K562 (cell line): ENCODE data around the gene RREB1. TPM values are rescaled to one million over a fixed set of nuclear protein-coding genes. Genes with fewer than 3 reads are reported as not detected.

Experiments used
- ARID2 ChIP-seq: fragments of 450-650 bp; IDR thresholded peaks from 2 replicates; pipeline ENCODE4 v1.6.1; 2017; ENCODE audit warnings: antibody characterized with exemption, mild to moderate bottlenecking
- BMI1 ChIP-seq: fragments of 150-350 bp; IDR thresholded peaks from 2 replicates; pipeline ENCODE4 v1.6.1; 2014; ENCODE audit warnings: low read length
- CBX3 ChIP-seq, 2 experiments: IDR thresholded peaks; 1 replicate in 1 of 2; 2 replicates in 1 of 2; pipeline ENCODE4 v1.6.1; 2012; ENCODE audit warnings: inconsistent platforms in 2 of 2, low read length in 2 of 2, borderline replicate concordance in 1 of 2, control low read depth in 1 of 2
- CREB1 ChIP-seq, 2 experiments: sonication (generic) in 1 of 2; formaldehyde crosslinking in 1 of 2; IDR thresholded peaks; 2 replicates each; pipeline versions ENCODE4 v1.6.1 to v1.8.0; 2012 to 2022; ENCODE audit warnings: inconsistent platforms in 1 of 2, mild to moderate bottlenecking in 1 of 2, missing genetic modification reagents in 1 of 2, moderate library complexity in 1 of 2
- ELF1 ChIP-seq: fragments of 200-800 bp; sonication (Bioruptor generic); IDR thresholded peaks from 2 replicates; pipeline ENCODE4 v1.6.1; 2016; ENCODE audit warnings: missing genetic modification characterization, missing compliant biosample characterization
- FOXK1 ChIP-seq: sonication (generic); formaldehyde crosslinking; IDR thresholded peaks from 2 replicates; pipeline ENCODE4 v1.8.0; 2022; ENCODE audit warnings: missing genetic modification reagents, mild to moderate bottlenecking, borderline replicate concordance
- HDAC2 ChIP-seq: fragments of 450-650 bp; IDR thresholded peaks from 2 replicates; pipeline ENCODE4 v1.6.1; 2016; ENCODE audit warnings: mild to moderate bottlenecking
- HDAC3 ChIP-seq: fragments of 450-650 bp; IDR thresholded peaks from 2 replicates; pipeline ENCODE4 v1.6.1; 2018; ENCODE audit warnings: borderline replicate concordance, mild to moderate bottlenecking, moderate library complexity; ENCODE audit not compliant: partially characterized antibody
- HNRNPK ChIP-seq: fragments of 200-400 bp; formaldehyde crosslinking; IDR thresholded peaks from one replicate; pipeline ENCODE4 v1.6.1; 2018; ENCODE audit warnings: mild to moderate bottlenecking, low read depth, low read length; ENCODE audit not compliant: poor library complexity, severe bottlenecking
- KLF16 ChIP-seq: IDR thresholded peaks from 2 replicates; pipeline ENCODE4 v1.6.1; 2016; ENCODE audit warnings: antibody characterized with exemption
- MAFK ChIP-seq: IDR thresholded peaks from 2 replicates; pipeline ENCODE4 v1.6.1; 2011; ENCODE audit warnings: low read length, improper control_type of control experiment
- MXI1 ChIP-seq: IDR thresholded peaks from 2 replicates; pipeline ENCODE4 v1.6.1; 2011; ENCODE audit warnings: low read depth, mild to moderate bottlenecking, improper control_type of control experiment, low read length
- NCOA1 ChIP-seq: fragments of 450-650 bp; IDR thresholded peaks from 2 replicates; pipeline ENCODE4 v1.6.1; 2016; ENCODE audit warnings: low read depth
- NELFE ChIP-seq: IDR thresholded peaks from 2 replicates; pipeline ENCODE4 v1.6.1; 2011; ENCODE audit warnings: mild to moderate bottlenecking; ENCODE audit not compliant: insufficient read depth, insufficient read length
- PRPF4 ChIP-seq: fragments of 200-400 bp; formaldehyde crosslinking; IDR thresholded peaks from one replicate; pipeline ENCODE4 v1.6.1; 2017; ENCODE audit warnings: low read length, low read depth, mild to moderate bottlenecking; ENCODE audit not compliant: insufficient read depth, poor library complexity, severe bottlenecking
- RBBP5 ChIP-seq: fragments of 200-600 bp; sonication (generic); IDR thresholded peaks from 2 replicates; pipeline ENCODE4 v1.6.1; 2012; ENCODE audit warnings: borderline replicate concordance, mild to moderate bottlenecking, low read length, control low read depth, inconsistent platforms; ENCODE audit not compliant: insufficient read depth, poor library complexity, severe bottlenecking
- RBFOX2 ChIP-seq: fragments of 200-400 bp; formaldehyde crosslinking; IDR thresholded peaks from 2 replicates; pipeline ENCODE4 v1.6.1; 2017; ENCODE audit warnings: low read depth, mild to moderate bottlenecking, low read length, moderate library complexity
- RBM17 ChIP-seq: fragments of 200-400 bp; formaldehyde crosslinking; IDR thresholded peaks from 2 replicates; pipeline ENCODE4 v1.6.1; 2017; ENCODE audit warnings: low read depth, mild to moderate bottlenecking, low read length, borderline replicate concordance
- SREBF2 ChIP-seq: sonication (generic); formaldehyde crosslinking; IDR thresholded peaks from 2 replicates; pipeline ENCODE4 v1.4.0; 2020; ENCODE audit warnings: mild to moderate bottlenecking, missing genetic modification reagents
- SRF ChIP-seq, 2 experiments: fragments of 250-450, 450-650 bp in 1 of 2; sonication (Bioruptor Pico) in 1 of 2; sonication (generic) in 1 of 2; formaldehyde crosslinking; IDR thresholded peaks; 2 replicates each; pipeline versions ENCODE4 v1.5.0 to v1.5.1; 2020 to 2022; ENCODE audit warnings: mild to moderate bottlenecking in 1 of 2, missing genetic modification reagents in 1 of 2
- TAF1 ChIP-seq: IDR thresholded peaks from 2 replicates; pipeline ENCODE4 v1.6.1; 2011; ENCODE audit warnings: mild to moderate bottlenecking, low read length, moderate library complexity; ENCODE audit not compliant: insufficient read depth, control insufficient read depth, severe bottlenecking; ENCODE audit errors: extremely low read depth
- TAF9B ChIP-seq: fragments of 450-650 bp; IDR thresholded peaks from 2 replicates; pipeline ENCODE4 v1.6.1; 2018; ENCODE audit warnings: mild to moderate bottlenecking; ENCODE audit not compliant: partially characterized antibody
- USF2 ChIP-seq: sonication (generic); formaldehyde crosslinking; IDR thresholded peaks from 2 replicates; pipeline ENCODE4 v1.5.0; 2020; ENCODE audit warnings: missing genetic modification reagents
- ZEB2 ChIP-seq: fragments of 450-650 bp; IDR thresholded peaks from 2 replicates; pipeline ENCODE4 v1.6.1; 2016
- ZFP30 ChIP-seq: fragments of 250-450 bp; sonication (Bioruptor Pico); IDR thresholded peaks from 2 replicates; pipeline ENCODE4 v1.8.0; 2022; ENCODE audit warnings: moderate library complexity, mild to moderate bottlenecking, inconsistent platforms, borderline replicate concordance
- ZNF12 ChIP-seq: sonication (generic); formaldehyde crosslinking; IDR thresholded peaks from 2 replicates; pipeline ENCODE4 v1.4.0; 2020; ENCODE audit warnings: mild to moderate bottlenecking, missing genetic modification reagents
- ZNF224 ChIP-seq: sonication (generic); formaldehyde crosslinking; IDR thresholded peaks from 2 replicates; pipeline ENCODE4 v1.8.0; 2022; ENCODE audit warnings: mild to moderate bottlenecking, missing genetic modification reagents
- ZNF274 ChIP-seq: IDR thresholded peaks from 2 replicates; pipeline ENCODE4 v1.6.1; 2011; ENCODE audit warnings: low read depth, mild to moderate bottlenecking, low read length, moderate library complexity, borderline replicate concordance
- ZNF384 ChIP-seq: IDR thresholded peaks from 2 replicates; pipeline ENCODE4 v1.6.1; 2012; ENCODE audit warnings: low read depth, low read length, improper control_type of control experiment
- ZNF551 ChIP-seq: fragments of 250-450 bp; sonication (Bioruptor Pico); IDR thresholded peaks from 2 replicates; pipeline ENCODE4 v1.5.0; 2021; ENCODE audit warnings: mild to moderate bottlenecking, moderate library complexity
- ZNF740 ChIP-seq, 3 experiments: fragments of 200-800 bp in 1 of 3; sonication (Bioruptor generic) in 1 of 3; sonication (generic) in 1 of 3; formaldehyde crosslinking in 1 of 3; IDR thresholded peaks; 2 replicates each; pipeline versions ENCODE4 v1.6.1 to v1.8.0; 2016 to 2022; ENCODE audit warnings: mild to moderate bottlenecking in 2 of 3, missing compliant biosample characterization in 2 of 3, missing genetic modification characterization in 2 of 3, missing genetic modification reagents in 1 of 3
- polyA plus RNA-seq, 8 experiments: library from polyadenylated mRNA; depleted of rRNA in 4 of 8; stranded (reverse) in 5 of 8; unstranded in 3 of 8; fragments of >200 nt; fragmentation: Nextera tagmentation in 2 of 8; fragmentation: Illumina TruSeq in 1 of 8; extraction: Ambion mirVana in 2 of 8; extraction: Trizol in 1 of 8; gene quantifications; 2 replicates each; pipeline versions ENCODE4 v1.2.1 to v1.2.3, GENCODE V29; 2011 to 2014; ENCODE audit warnings: inconsistent platforms in 1 of 8, missing spikeins in 1 of 8
- total RNA-seq, 7 experiments: library from RNA; depleted of rRNA in 6 of 7; stranded (reverse); fragments of >200 nt in 6 of 7; fragmentation: Illumina TruSeq in 2 of 7; extraction: Trizol in 2 of 7; gene quantifications; 2 replicates each; pipeline versions ENCODE4 v1.2.1 to v1.2.3, GENCODE V29; 2011 to 2021; ENCODE audit warnings: low replicate concordance in 1 of 7

Gene RREB1
- total and polyA plus RNA-seq, 9 of the 15 experiments (the other 6 are each of a cell fraction or from before 2014, with no cell fraction given) = 3.3 to 64.2 (median 19.3) TPM

GRCh38 chr6:7201444-7201731 is 93.6 kb downstream of the RREB1 start (continued):
- no peak for TF ChIP-seq USF2 (CRISPR knock-in tag)
- no peak for TF ChIP-seq RBFOX2
- TF ChIP-seq NCOA1 = no peak
- TF ChIP-seq CBX3 (IDR thresholded peaks at IDR 0.05; ENCODE audit: borderline replicate concordance in 1 of 2, low read length in 2 of 2) = no peak
- no peak for TF ChIP-seq CREB1 (IDR thresholded peaks at IDR 0.05)
- no peak for TF ChIP-seq CREB1 (CRISPR knock-in tag; IDR thresholded peaks at IDR 0.05)
- no peak for TF ChIP-seq BMI1
- TF ChIP-seq MXI1 = no peak
- no peak for TF ChIP-seq ZNF224 (CRISPR knock-in tag)
- TF ChIP-seq SREBF2 (CRISPR knock-in tag) = no peak
- peak; percentile 66; the same call in 1 of the 2 replicates for TF ChIP-seq ZNF740 (CRISPR knock-in tag; IDR thresholded peaks at IDR 0.05)
- peak in 1 of 2 experiments; percentile 92; a peak in 2 of 4 replicates for TF ChIP-seq ZNF740 (tag; IDR thresholded peaks at IDR 0.05)
- TF ChIP-seq HDAC3 = no peak
- TF ChIP-seq TAF9B = no peak
- no peak for TF ChIP-seq RBM17
- no peak for TF ChIP-seq ZNF12
- TF ChIP-seq HNRNPK = peak; percentile 42
- TF ChIP-seq MAFK = no peak
- no peak for TF ChIP-seq ZNF551 (CRISPR knock-in tag)
- TF ChIP-seq TAF1 = no peak
- peak; percentile 15 for TF ChIP-seq RBBP5
- TF ChIP-seq PRPF4 = no peak
- no peak for TF ChIP-seq ZNF384
- no peak for TF ChIP-seq ZEB2
- TF ChIP-seq FOXK1 = no peak
- TF ChIP-seq KLF16 = no peak
- TF ChIP-seq ARID2 = no peak
- TF ChIP-seq ZNF274 = no peak
- TF ChIP-seq ELF1 = peak; percentile 41; the same call in 1 of the 2 replicates
- no peak for TF ChIP-seq HDAC2
- no peak for TF ChIP-seq ZFP30 (CRISPR knock-in tag)
- no peak for TF ChIP-seq NELFE
- TF ChIP-seq SRF (CRISPR knock-in tag; IDR thresholded peaks at IDR 0.05) = no peak
